Measurements from ENCODE around the gene TTC17.
"Not testable (repeated sequence)": the region's sequence is repeated elsewhere in the genome, so short reads cannot be mapped to it uniquely, and the experiment has no call there.

The TTC17 gene

DNA sequence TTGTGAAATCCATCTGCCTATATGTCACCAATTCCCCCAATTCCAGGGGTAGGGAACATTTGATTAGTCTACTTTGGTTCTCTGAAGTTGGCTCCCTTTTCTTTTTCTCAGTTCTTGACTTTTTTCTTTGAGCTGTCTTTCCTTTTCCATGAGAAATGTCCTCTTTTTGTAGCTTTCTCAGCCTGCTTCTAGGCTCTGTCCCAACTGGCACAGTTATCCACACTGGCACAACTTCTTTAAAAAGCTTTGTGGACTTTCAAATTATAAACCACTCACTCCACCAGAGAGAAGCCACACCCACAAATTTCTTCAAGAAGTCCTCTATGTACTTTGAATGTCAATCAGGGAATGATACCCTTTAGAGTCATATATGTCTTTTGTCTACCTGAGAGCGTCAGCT lies 100.5 kb downstream of the TTC17 start:
- in situ Hi-C loops (cut with MboI; ENCODE audit: low sequenced_read_pairs): no loop called here

DNA sequence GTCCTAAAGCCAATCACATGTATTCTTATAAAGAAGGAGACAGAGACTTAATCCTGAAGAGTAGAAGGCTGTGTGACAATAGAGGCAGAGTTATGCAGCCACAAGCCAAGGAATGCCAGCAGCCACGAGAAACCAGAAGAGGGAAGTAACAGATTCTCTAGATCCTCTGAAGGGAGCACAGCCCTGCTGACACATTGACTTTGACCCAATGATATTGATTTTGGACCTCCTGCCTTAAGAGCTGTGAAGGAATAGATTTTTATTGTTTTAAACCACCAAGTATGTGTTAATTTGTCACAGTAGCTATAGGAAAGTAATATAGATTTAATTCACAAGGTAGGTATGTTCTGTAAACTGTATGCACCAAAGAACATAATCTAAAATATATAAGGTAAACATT lies 103.6 kb downstream of the TTC17 start:
- in situ Hi-C loops (cut with MboI; ENCODE audit: low sequenced_read_pairs): no loop called here

- in situ Hi-C loops (cut with MboI; ENCODE audit: low sequenced_read_pairs): no loop called here
Measured at GRCh38 chr11:43467958-43468357, 109.2 kb downstream of the TTC17 start.

DNA sequence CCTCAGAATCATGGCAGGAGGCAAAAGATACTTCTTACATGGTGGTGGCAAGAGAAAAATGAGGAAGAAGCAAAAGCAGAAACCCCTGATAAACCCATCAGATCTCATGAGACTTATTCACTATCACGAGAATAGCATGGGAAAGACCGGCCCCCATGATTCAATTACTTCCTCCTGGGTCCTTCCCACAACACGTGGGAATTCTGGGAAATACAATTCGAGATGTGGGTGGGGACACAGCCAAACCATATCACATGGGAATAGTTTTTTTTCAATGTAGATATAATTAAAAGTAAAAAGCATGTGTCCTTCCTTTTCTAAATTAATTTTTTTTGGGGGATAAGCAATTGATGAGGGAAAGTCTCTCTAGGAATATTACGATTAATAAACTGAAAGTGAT lies 118.8 kb downstream of the TTC17 start:
- in situ Hi-C loops (cut with MboI; ENCODE audit: low sequenced_read_pairs): not testable (repeated sequence)

GRCh38 chr11:43486141-43486540 lies 127.4 kb downstream of the TTC17 start:
- in situ Hi-C loops (cut with MboI; ENCODE audit: low sequenced_read_pairs): no loop called here

DNA sequence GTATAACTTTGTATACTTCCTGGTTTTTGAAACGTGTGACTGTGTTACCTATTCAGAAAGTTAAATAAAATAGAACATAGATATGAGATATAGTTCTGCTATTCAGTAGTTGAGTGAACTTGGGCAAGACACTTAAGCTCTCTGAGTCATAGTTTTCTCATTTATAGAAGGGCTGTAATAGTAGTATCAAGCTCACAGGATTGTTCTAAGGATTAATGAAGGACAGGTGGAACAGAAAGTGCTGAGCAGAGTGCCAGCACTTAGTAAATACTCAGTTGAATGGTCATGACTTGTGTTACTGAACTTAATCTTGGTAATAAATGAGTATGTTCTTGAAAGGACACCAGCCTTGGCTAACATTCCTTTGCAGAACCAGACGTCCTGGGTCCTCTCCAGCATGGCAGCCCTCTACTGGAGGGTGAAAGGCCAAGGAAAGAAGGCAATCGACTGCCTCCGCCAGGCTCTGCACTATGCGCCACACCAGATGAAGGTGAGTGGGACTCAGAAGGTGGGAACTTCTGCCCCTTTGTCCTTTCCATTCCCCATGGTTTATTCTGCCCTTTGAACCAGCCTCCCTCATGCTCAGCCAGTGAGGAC lies 131.2 kb downstream of the TTC17 start:
- in situ Hi-C loops (cut with MboI; ENCODE audit: low sequenced_read_pairs): no loop called here

- in situ Hi-C loops (cut with MboI; ENCODE audit: low sequenced_read_pairs): no loop called here
Measured at GRCh38 chr11:43492701-43493100, 134.0 kb downstream of the TTC17 start.

DNA sequence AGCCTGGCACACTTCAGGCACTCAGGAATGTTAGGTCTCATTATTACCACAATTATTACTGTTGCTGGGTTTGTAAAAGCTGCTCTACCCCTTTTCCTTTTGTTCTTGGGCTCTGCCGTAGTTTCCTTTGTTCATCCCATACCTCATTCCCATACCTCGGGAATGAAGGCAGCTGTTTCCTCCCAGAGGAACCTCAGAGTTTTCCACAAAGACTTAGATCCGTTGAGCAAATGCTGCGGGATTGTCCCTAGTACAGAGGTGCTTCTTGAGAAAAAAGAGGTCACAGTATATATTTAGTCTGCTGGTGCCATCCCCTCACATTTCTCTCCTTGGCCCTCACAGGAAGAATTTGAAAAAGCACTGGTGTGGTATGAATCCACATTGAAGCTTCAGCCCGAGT lies 134.7 kb downstream of the TTC17 start:
- in situ Hi-C loops (cut with MboI; ENCODE audit: low sequenced_read_pairs): no loop called here

DNA sequence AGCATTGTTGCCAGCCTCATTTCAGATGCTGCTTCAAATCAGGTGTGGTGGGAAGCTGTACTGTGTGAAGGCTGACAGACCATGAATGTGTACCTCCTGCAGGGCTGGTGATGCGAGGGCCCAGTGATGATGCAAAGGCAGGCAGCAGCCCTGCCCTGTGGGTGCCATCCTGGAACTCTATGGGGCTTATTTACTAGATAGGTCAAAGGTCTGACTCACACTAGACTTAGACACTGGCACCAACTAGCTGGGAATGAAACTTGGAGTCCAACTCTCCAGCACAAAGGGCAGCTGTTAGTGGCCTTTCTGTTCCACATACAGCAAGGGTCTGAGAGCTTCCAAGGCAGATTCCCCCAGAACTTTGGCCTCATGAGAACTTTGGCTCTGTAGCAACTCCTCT lies 138.4 kb downstream of the TTC17 start:
- in situ Hi-C loops (cut with MboI; ENCODE audit: low sequenced_read_pairs): no loop called here

GRCh38 chr11:43498561-43498960 lies 139.8 kb downstream of the TTC17 start:
- in situ Hi-C loops (cut with MboI; ENCODE audit: low sequenced_read_pairs): no loop called here

DNA sequence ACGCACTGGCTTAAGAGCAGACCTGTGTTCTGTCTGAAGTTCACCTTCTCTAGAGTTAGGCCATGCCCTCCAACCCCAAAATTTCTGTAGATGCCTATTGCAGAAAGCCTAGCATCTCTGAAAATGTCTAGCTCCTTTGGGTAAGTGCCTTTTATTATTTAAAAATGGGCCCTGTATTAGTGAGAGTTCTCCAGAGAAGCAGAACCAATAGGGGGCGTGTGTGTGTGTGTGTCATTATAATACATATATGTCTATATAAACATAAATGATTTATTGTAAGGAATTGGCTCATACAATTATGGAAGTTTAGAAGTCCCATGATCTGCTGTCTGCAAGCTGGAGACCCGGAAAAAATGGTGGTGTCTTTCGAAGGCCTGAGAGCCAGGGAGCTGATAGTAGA lies 144.7 kb downstream of the TTC17 start:
- in situ Hi-C loops (cut with MboI; ENCODE audit: low sequenced_read_pairs): no loop called here

DNA sequence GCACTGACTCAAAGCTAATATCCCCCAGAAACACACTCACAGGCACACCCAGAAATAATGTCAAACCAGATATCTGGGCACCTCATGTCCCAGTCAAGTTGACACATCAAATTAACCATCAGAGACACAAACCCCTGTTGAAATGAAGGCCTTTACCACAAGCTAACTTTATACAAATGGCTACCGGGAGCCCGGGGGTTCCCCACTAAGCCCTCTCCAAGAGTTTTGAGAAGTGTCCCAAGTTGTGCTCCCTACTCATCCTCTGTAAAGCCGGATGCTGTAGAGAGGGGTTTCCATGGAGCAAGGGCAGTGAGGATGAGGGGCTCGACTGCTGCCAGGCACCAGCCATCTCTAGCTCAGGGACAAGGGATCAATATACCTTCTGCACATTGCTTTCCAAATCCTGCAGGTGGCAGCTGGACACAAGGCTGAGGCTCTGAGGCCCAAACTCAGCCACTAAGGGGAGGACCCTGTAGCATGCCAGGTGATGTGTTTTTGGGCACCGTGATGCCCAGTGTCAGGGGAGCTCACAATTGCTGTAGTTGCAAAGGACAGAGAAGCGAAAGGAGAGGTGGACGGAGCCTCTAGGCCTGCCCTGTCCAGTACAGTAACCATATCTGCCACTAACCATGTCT lies 145.7 kb downstream of the TTC17 start:
- in situ Hi-C loops (cut with MboI; ENCODE audit: low sequenced_read_pairs): no loop called here

GRCh38 chr11:43505171-43505570 lies 146.5 kb downstream of the TTC17 start:
- in situ Hi-C loops (cut with MboI; ENCODE audit: low sequenced_read_pairs): no loop called here

GRCh38 chr11:43507171-43507570 lies 148.5 kb downstream of the TTC17 start:
- in situ Hi-C loops (cut with MboI; ENCODE audit: low sequenced_read_pairs): no loop called here

DNA sequence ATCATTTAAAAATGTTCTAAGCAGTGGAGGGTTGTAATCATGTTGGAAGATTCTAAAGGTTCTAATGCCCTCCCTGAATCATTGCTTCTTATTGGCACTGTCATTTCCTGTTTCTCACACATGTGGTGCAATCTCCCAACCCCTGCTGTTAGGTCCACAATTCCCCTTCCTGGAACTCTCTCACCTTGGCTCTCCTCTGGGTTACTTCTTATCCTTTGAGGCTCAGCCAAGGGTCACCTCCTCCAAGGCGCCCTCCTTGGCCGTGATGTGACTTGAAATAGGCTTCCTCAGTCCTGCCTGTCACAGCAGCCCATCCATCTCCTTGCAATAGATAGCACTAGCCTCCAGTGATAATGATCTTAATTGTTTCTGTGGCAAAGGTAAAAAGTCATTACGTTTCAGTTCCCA lies 149.8 kb downstream of the TTC17 start:
- in situ Hi-C loops (cut with MboI; ENCODE audit: low sequenced_read_pairs): no loop called here

DNA sequence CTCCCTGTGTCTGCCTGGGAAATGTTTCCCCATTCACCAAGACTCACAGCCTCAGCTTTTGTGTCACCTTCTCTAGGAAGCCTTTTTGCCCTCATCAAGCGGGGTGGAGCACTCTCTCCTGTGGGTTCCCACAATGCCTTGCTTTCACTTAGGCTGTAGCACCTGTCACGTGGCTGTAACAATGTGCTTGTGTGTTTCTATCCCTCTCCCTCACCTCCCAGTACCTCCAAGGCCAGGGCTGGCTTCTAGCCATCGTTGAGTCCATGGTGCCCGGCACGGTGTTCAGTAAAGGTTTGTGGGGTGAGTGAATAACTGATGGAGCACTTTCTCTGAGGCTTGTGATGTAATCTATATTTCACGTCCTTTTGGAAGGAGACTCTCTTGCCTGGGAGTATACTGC lies 153.2 kb downstream of the TTC17 start:
- in situ Hi-C loops (cut with MboI; ENCODE audit: low sequenced_read_pairs): no loop called here

DNA sequence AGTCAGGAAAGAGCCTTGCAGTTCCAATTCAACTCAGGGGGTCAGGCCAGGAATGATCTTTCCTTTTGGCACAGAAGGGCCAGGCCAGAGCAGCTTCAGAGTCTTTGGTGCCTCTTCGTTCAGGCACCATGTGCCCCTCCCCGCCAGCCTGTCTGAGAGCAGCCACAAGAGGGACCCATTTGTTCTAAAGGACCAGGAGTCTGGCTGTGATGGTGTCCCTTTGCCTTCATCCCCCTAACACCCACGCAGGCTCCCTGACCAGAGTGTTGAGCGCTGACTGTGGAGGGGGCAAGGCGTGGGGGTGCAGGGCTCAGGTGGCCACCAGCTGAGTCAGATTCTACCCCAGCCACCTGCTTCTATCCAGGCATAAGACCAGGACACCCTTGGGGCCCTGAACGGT lies 156.4 kb downstream of the TTC17 start:
- in situ Hi-C loops (cut with MboI; ENCODE audit: low sequenced_read_pairs): no loop called here

- in situ Hi-C loops (cut with MboI; ENCODE audit: low sequenced_read_pairs): no loop called here
Measured at GRCh38 chr11:43516316-43516850, 157.7 kb downstream of the TTC17 start.

DNA sequence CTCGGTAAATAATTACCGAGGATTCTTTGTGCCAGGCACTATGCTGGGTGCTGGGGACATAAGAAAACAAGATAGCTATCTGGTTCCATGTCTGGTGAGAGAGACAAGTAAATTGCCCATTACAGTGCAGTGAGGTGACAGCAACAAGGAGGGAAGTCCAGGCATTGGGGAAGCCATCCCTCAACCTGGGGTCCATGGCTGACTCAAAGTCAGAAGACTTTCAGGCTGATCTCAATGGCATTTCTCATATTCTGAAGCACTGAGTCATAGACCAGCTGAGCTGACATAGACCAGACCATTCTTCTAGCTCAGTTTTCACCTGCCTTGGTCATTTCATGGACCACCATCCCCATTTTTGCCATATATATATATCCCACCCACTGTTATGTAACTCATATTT lies 158.8 kb downstream of the TTC17 start:
- in situ Hi-C loops (cut with MboI; ENCODE audit: low sequenced_read_pairs): no loop called here

- in situ Hi-C loops (cut with MboI; ENCODE audit: low sequenced_read_pairs): no loop called here
Measured at GRCh38 chr11:43518408-43519160, 159.9 kb downstream of the TTC17 start.

- in situ Hi-C loops (cut with MboI; ENCODE audit: low sequenced_read_pairs): no loop called here
Measured at GRCh38 chr11:43521471-43521870, 162.8 kb downstream of the TTC17 start.

DNA sequence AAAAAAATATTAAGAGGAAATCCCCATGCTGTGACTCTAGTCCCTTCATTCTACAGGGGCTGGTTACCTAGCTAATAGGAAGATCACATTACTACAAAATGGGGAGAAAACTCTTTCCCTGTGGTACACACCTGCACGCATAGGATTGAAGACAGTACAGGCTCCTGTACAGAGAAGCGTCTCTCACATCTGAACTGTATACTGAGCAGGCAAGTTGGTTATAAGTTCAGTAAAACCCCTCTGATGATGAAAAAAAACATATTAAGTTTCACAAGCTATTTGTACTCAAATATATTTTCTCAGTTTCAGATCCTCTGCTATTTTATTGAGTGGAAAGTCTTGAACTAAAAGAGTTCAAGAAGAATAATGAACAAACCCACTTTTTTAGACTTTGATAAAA lies 164.9 kb downstream of the TTC17 start:
- in situ Hi-C loops (cut with MboI; ENCODE audit: low sequenced_read_pairs): no loop called here
